ENCODE data around the gene PRKAR2B. TPM values are rescaled to one million over a fixed set of nuclear protein-coding genes. Genes with fewer than 3 reads are reported as not detected.

The PRKAR2B gene
- total RNA-seq, 2 donors from 2014 or later = 1.1 to 1.6 TPM

- no peaks in the 10 kb centered on the region for H3K9me3 Mint-ChIP-seq
- H3K4me1 Mint-ChIP-seq (ENCODE audit: low read depth) = no peaks in the 10 kb centered on the region
- no peaks in the 10 kb centered on the region for H3K27me3 Mint-ChIP-seq (ENCODE audit: low read depth)
- no peak overlapping the region for H3K27ac Mint-ChIP-seq
- no peaks in the 10 kb centered on the region for H3K36me3 Mint-ChIP-seq (ENCODE audit: insufficient read depth in 2 of 2)
- ATAC-seq (replicated peaks in 1 of 2) (no peak), DNase-seq (no peak)
- no peak overlapping the region for H3K4me3 Mint-ChIP-seq
Observed at GRCh38 chr7:107063245-107064120, 19.0 kb downstream of the PRKAR2B start.

DNA sequence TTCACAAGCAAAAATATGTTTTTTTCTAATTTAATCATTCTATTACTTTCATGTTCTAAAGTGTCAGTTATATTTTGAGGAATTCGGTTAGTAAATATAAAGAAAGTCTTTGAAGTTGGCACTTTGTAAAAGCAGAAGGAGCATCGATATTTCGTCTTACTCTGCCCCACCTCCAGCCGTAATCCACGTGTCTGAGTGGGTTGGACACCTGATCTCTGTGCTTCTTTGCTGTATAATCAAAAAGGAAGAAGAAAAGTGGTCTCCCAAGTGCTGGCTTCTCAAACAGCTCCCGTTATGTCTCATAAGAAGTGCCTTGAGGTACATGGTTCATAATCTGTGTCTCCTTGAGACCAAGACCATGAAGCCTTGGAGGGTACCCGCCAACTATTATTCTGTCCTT is 19.8 kb downstream of the PRKAR2B start:
- ATAC-seq (replicated peaks in 1 of 2) (no peak), DNase-seq (no peak)
- H3K27me3 Mint-ChIP-seq (ENCODE audit: low read depth) = no peaks in the 10 kb centered on the region
- H3K4me3 Mint-ChIP-seq = no peak overlapping the region
- no peak overlapping the region for H3K27ac Mint-ChIP-seq
- no peaks in the 10 kb centered on the region for H3K4me1 Mint-ChIP-seq (ENCODE audit: low read depth)
- H3K36me3 Mint-ChIP-seq (ENCODE audit: insufficient read depth in 2 of 2) = no peaks in the 10 kb centered on the region
- H3K9me3 Mint-ChIP-seq = no peaks in the 10 kb centered on the region

GRCh38 chr7:107065929-107066247 is 21.4 kb downstream of the PRKAR2B start:
- ATAC-seq (replicated peaks in 1 of 2) (no peak), DNase-seq (no peak)
- no peaks in the 10 kb centered on the region for H3K4me1 Mint-ChIP-seq (ENCODE audit: low read depth)
- H3K9me3 Mint-ChIP-seq = no peaks in the 10 kb centered on the region
- H3K27me3 Mint-ChIP-seq (ENCODE audit: low read depth) = no peaks in the 10 kb centered on the region
- H3K27ac Mint-ChIP-seq = no peak overlapping the region
- no peak overlapping the region for H3K4me3 Mint-ChIP-seq
- H3K36me3 Mint-ChIP-seq (ENCODE audit: insufficient read depth in 2 of 2) = no peaks in the 10 kb centered on the region

GRCh38 chr7:107068156-107068555 is 23.7 kb downstream of the PRKAR2B start:
- no peaks in the 10 kb centered on the region for H3K36me3 Mint-ChIP-seq (ENCODE audit: insufficient read depth in 2 of 2)
- no peaks in the 10 kb centered on the region for H3K27me3 Mint-ChIP-seq (ENCODE audit: low read depth)
- H3K27ac Mint-ChIP-seq = no peak overlapping the region
- H3K4me1 Mint-ChIP-seq (ENCODE audit: low read depth) = no peaks in the 10 kb centered on the region
- ATAC-seq (replicated peaks in 1 of 2) (no peak), DNase-seq (no peak)
- H3K9me3 Mint-ChIP-seq = no peaks in the 10 kb centered on the region
- no peak overlapping the region for H3K4me3 Mint-ChIP-seq

- Mint-ChIP-seq H3K36me3 (ENCODE audit: insufficient read depth in 2 of 2) (no peaks in the 10 kb centered on the region), H3K9me3 (no peaks in the 10 kb centered on the region), H3K4me1 (ENCODE audit: low read depth) (no peaks in the 10 kb centered on the region), H3K4me3 (peak overlapping the region in 1 of 2 donors; percentile 34), H3K27me3 (ENCODE audit: low read depth) (no peaks in the 10 kb centered on the region), H3K27ac (no peak overlapping the region)
- DNase-seq (no peak), ATAC-seq (replicated peaks in 1 of 2) (peak in 1 of 2 donors; percentile 44)
Observed at GRCh38 chr7:107069457-107069856, 25.0 kb downstream of the PRKAR2B start.

DNA sequence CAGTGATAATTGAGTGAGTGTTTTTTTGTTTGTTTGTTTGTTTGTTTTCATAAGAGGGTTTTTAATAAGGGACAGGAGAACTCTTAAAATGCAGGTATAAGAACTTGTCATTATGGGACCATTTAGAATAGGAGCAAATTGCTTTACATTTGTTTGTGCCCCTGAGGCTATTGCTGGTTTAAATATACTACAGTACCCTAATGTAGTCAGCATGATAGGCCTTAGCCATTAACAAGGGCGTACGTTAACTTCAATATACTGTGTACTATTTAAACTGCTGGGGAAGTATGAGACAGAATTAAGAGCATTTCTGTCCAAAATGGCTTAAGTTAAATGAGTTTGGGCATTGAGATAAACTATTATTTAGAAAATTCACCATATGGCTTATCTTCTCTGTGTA is 26.2 kb downstream of the PRKAR2B start:
- no peak overlapping the region for H3K4me3 Mint-ChIP-seq
- DNase-seq = no peak
- no peaks in the 10 kb centered on the region for H3K27me3 Mint-ChIP-seq (ENCODE audit: low read depth)
- H3K27ac Mint-ChIP-seq = no peak overlapping the region
- ATAC-seq (replicated peaks in 1 of 2) = no peak
- H3K9me3 Mint-ChIP-seq = no peaks in the 10 kb centered on the region
- no peaks in the 10 kb centered on the region for H3K4me1 Mint-ChIP-seq (ENCODE audit: low read depth)
- H3K36me3 Mint-ChIP-seq (ENCODE audit: insufficient read depth in 2 of 2) = no peaks in the 10 kb centered on the region

DNA sequence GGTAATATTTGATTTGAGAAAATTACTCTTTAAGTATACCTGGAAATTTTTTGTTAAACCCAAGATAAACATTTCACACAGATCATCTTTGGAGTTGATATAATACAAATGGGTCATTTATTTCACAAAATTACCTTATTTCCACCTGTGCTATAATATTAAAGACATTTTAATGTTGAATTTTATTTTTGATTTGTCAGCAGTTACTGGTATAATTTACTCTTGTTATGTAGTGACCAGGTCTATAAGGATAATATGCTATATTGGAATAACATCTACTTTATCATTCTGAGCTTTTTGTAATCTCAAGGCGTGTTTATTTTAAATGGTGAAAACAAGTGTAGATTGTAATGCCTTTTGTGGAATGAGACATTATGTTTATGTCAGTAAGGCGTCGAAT is 26.6 kb downstream of the PRKAR2B start:
- Mint-ChIP-seq H3K4me3 (no peak overlapping the region), H3K36me3 (ENCODE audit: insufficient read depth in 2 of 2) (no peaks in the 10 kb centered on the region), H3K9me3 (no peaks in the 10 kb centered on the region), H3K4me1 (ENCODE audit: low read depth) (no peaks in the 10 kb centered on the region), H3K27ac (no peak overlapping the region), H3K27me3 (ENCODE audit: low read depth) (no peaks in the 10 kb centered on the region)
- no peak for ATAC-seq (replicated peaks in 1 of 2)
- DNase-seq = no peak

GRCh38 chr7:107072133-107072532 is 27.6 kb downstream of the PRKAR2B start:
- Mint-ChIP-seq H3K9me3 (no peaks in the 10 kb centered on the region), H3K4me1 (ENCODE audit: low read depth) (no peaks in the 10 kb centered on the region), H3K27ac (no peak overlapping the region), H3K36me3 (ENCODE audit: insufficient read depth in 2 of 2) (no peaks in the 10 kb centered on the region), H3K27me3 (ENCODE audit: low read depth) (no peaks in the 10 kb centered on the region), H3K4me3 (no peak overlapping the region)
- DNase-seq (no peak), ATAC-seq (replicated peaks in 1 of 2) (no peak)

- Mint-ChIP-seq H3K27ac (no peak overlapping the region), H3K4me3 (no peak overlapping the region), H3K4me1 (ENCODE audit: low read depth) (no peaks in the 10 kb centered on the region), H3K9me3 (no peaks in the 10 kb centered on the region), H3K27me3 (ENCODE audit: low read depth) (no peaks in the 10 kb centered on the region), H3K36me3 (ENCODE audit: insufficient read depth in 2 of 2) (no peaks in the 10 kb centered on the region)
- ATAC-seq (replicated peaks in 1 of 2) (no peak), DNase-seq (no peak)
Observed at GRCh38 chr7:107075863-107076574, 31.5 kb downstream of the PRKAR2B start.

- H3K9me3 Mint-ChIP-seq = no peaks in the 10 kb centered on the region
- no peaks in the 10 kb centered on the region for H3K27me3 Mint-ChIP-seq (ENCODE audit: low read depth)
- ATAC-seq (replicated peaks in 1 of 2) = no peak
- no peak for DNase-seq
- no peak overlapping the region for H3K4me3 Mint-ChIP-seq
- H3K4me1 Mint-ChIP-seq (ENCODE audit: low read depth) = no peaks in the 10 kb centered on the region
- H3K27ac Mint-ChIP-seq = no peak overlapping the region
- no peaks in the 10 kb centered on the region for H3K36me3 Mint-ChIP-seq (ENCODE audit: insufficient read depth in 2 of 2)
Observed at GRCh38 chr7:107076781-107077698, 32.5 kb downstream of the PRKAR2B start.

DNA sequence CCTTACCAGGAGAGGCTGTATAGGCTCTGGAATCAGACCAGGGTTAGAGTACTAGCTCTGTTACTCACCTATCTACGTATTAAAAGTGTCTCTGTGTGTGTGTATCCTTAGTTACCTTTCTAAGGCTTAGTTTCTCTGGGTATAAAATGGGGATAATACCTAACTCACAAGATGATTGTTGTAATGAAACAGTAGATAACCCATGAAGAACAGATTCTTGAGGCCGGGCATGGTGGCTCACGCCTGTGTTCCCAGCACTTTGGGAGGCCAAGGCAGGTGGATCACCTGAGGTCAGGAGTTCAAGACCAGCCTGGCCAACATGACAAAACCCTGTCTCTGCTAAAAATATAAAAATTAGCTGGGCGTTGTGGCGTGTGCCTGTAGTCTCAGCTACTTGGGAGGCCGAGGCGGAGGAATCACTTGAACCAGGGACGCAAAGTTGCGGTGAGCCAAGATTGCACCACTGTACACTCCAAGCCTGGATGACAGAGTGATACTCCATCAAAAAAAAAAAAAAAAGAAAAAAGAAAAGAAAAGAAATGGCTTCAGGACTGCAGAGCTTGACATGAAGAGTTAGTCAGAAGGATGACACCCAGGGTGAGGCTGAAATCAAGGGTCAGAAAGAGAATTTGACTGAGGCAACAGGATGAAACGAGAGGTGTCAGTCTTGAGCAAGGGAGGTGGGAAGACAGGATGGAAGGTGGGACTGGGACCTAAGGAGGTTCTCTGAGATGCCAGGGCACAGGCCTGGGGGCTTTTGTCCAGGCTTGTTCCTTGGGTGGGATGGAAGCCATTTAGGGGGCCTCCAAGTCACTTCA is 33.4 kb downstream of the PRKAR2B start:
- Mint-ChIP-seq H3K9me3 (no peaks in the 10 kb centered on the region), H3K4me3 (no peak overlapping the region)

DNA sequence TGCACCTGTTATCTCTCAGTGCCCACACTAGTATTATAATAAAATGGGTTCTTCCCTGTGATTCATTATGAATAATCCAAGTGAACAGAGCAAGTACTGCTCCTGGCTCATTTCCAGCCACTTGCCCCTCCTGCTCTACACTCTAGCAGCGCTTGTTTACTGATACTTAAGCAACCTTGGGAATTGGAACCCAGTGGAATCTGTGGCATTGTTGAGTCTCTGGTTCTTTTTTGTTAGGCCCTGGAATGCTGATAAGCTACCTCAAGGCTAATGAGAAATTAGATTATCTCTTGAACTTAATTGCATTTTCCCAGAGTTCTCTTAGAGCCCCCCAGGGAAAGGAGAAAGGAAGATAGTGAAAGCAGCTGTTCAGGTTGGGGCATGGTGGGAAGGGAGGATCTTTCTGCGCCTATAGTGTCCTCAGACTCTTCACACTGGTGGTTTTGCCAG is 34.0 kb downstream of the PRKAR2B start:
- no peak overlapping the region for H3K4me3 Mint-ChIP-seq
- DNase-seq (no peak), ATAC-seq (replicated peaks in 1 of 2) (no peak)
- no peaks in the 10 kb centered on the region for H3K4me1 Mint-ChIP-seq (ENCODE audit: low read depth)
- H3K36me3 Mint-ChIP-seq (ENCODE audit: insufficient read depth in 2 of 2) = no peaks in the 10 kb centered on the region
- no peaks in the 10 kb centered on the region for H3K27me3 Mint-ChIP-seq (ENCODE audit: low read depth)
- no peak overlapping the region for H3K27ac Mint-ChIP-seq
- no peaks in the 10 kb centered on the region for H3K9me3 Mint-ChIP-seq

More for the DNA sequence above, 33.4 kb downstream of the PRKAR2B start:
- Mint-ChIP-seq H3K27ac (no peak overlapping the region), H3K27me3 (ENCODE audit: low read depth) (no peaks in the 10 kb centered on the region), H3K36me3 (ENCODE audit: insufficient read depth in 2 of 2) (no peaks in the 10 kb centered on the region), H3K4me1 (ENCODE audit: low read depth) (no peaks in the 10 kb centered on the region)
- DNase-seq = no peak
- ATAC-seq (replicated peaks in 1 of 2) = no peak

All from activated T-cell treated with anti-CD3 and anti-CD28 coated beads, Interleukin-2, amount 50 U/mL, for 72 hours (primary cell).